HL-60 (cell line): ENCODE results near the gene ENTPD7.

ENCODE experiments used
- DNase-seq, 2 experiments: peaks; one replicate each; pipeline ENCODE4 v3.0.0-alpha.2; 2010 to 2020; ENCODE audit warnings: low read depth in 1 of 2, low spot score in 1 of 2
- H3K27ac ChIP-seq: fragments of 250-450 bp; sonication (Bioruptor Pico); replicated peaks from 2 replicates; pipeline ENCODE4 v1.5.1; 2020; ENCODE audit warnings: mild to moderate bottlenecking, moderate library complexity
- H3K27me3 ChIP-seq: fragments of 250-450 bp; sonication (Bioruptor Pico); 2 replicates; pipeline ENCODE4 v1.5.1; 2021; ENCODE audit warnings: mild to moderate bottlenecking, moderate library complexity; ENCODE audit not compliant: insufficient read depth, poor library complexity, severe bottlenecking
- H3K4me3 ChIP-seq: replicated peaks from 2 replicates; pipeline ENCODE4 v1.5.1; 2011; ENCODE audit warnings: mild to moderate bottlenecking, control low read depth, low read length; ENCODE audit not compliant: insufficient read depth
- CTCF ChIP-seq: IDR thresholded peaks from one replicate; pipeline ENCODE4 v1.5.1; 2011; ENCODE audit warnings: low read length, control low read depth, inconsistent platforms; ENCODE audit not compliant: insufficient read depth
- GABPA ChIP-seq: IDR thresholded peaks from 2 replicates; pipeline ENCODE4 v1.6.1; 2012; ENCODE audit warnings: low read depth
- POLR2AphosphoS5 ChIP-seq: IDR thresholded peaks from 2 replicates; pipeline ENCODE4 v1.6.1; 2012; ENCODE audit warnings: low read depth
- REST ChIP-seq: IDR thresholded peaks from 2 replicates; pipeline ENCODE4 v1.6.1; 2012; ENCODE audit warnings: low read depth; ENCODE audit not compliant: insufficient replicate concordance
- SPI1 ChIP-seq: IDR thresholded peaks from 2 replicates; pipeline ENCODE4 v1.6.1; 2012; ENCODE audit warnings: low read depth, mild to moderate bottlenecking, borderline replicate concordance

ENTPD7 gene

GRCh38 chr10:99665304-99665703, 6.0 kb downstream of the ENTPD7 start:
- TF ChIP-seq POLR2AphosphoS5: no peak
- no peak for TF ChIP-seq SPI1
- TF ChIP-seq REST: no peak
- TF ChIP-seq GABPA: no peak
- no peak for TF ChIP-seq CTCF
- Histone ChIP-seq H3K4me3 (no peak overlapping the region), H3K27ac (no peak overlapping the region), H3K27me3 (no peaks in the 10 kb centered on the region)
- no peak for DNase-seq

DNA sequence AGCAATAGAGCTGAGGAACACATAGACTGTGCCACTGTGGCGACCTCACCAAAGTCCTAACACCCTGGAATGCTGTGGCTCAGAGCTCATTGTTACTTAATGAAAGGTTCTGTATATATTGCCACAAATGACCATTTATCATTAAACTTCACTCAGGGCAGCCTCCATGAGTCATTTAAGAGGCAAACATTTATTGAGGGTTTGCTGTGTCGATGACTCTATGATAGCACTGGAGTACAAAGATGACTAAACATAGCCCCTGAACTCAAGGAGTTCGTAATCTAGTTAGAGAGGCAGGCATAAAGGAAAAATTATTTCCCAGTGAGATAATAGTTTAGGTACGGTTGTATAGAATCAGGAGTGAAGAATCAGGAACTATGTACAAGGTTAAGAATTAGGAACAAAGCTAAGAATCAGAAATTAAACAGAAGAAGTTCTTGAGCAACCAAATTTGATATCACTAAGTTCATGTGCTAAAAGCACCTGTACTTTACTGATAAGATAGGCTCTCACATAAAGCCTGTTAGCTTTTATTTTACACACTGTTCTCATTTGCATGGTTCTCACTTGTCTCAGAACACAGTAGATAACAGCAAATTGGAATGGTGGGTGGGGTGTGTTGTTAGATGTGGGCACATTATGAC, 7.9 kb downstream of the ENTPD7 start:
- Histone ChIP-seq H3K4me3 (no peak overlapping the region), H3K27me3 (no peaks in the 10 kb centered on the region), H3K27ac (peak overlapping the region; percentile 7; the same call in 1 of the 2 replicates)
- no peak for DNase-seq
- TF ChIP-seq REST (no peak), POLR2AphosphoS5 (no peak), CTCF (no peak), GABPA (no peak), SPI1 (no peak)

DNA sequence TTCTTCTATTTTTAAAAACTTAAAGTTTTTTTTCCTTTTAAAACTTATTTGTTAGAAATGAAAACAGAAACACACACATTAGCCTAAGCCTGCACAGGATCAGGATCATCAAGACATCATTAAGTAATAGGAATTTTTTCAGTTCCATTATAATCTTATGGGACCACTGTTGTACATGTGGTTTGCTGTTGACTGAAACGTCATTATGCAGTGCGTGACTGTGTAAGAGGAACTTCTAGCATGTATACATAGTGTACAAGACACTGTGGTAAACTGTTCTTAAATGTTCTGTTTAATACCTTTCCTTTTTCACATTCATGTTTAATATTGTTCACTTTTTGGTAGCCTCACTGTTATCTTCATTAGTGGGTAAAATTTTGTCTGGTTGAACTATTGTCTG, 12.1 kb downstream of the ENTPD7 start:
- DNase-seq: peak in 1 of 2 experiments; percentile 49
- H3K4me3 ChIP-seq: no peak overlapping the region
- TF ChIP-seq POLR2AphosphoS5 (no peak), GABPA (no peak), SPI1 (no peak), REST (no peak), CTCF (no peak)
- peak overlapping the region; percentile 50 for H3K27ac ChIP-seq
- H3K27me3 ChIP-seq: no peaks in the 10 kb centered on the region
